Trophoblast cell (in vitro differentiated cells and primary cell): ENCODE results near the gene ADGRG2.

Experiments used
- DNase-seq, 2 donors: peaks; one replicate each; pipeline ENCODE4 v3.0.0-alpha.2; 2016
- H2AFZ ChIP-seq: 2 replicates; pipeline ENCODE4 v1.6.1; 2013; ENCODE audit warnings: low read length, moderate library complexity, mild to moderate bottlenecking; ENCODE audit not compliant: insufficient read depth, poor library complexity
- H2AK5ac ChIP-seq: 2 replicates; pipeline ENCODE4 v1.6.1; 2013; ENCODE audit warnings: mild to moderate bottlenecking, low read length
- H2BK120ac ChIP-seq: 2 replicates; pipeline ENCODE4 v1.6.1; 2013; ENCODE audit warnings: low read length, mild to moderate bottlenecking, moderate library complexity; ENCODE audit not compliant: insufficient read depth, poor library complexity
- H2BK12ac ChIP-seq: 2 replicates; pipeline ENCODE4 v1.6.1; 2013; ENCODE audit warnings: mild to moderate bottlenecking, low read length, moderate library complexity
- H2BK5ac ChIP-seq: 2 replicates; pipeline ENCODE4 v1.6.1; 2013; ENCODE audit warnings: low read length, low read depth, moderate library complexity, mild to moderate bottlenecking; ENCODE audit not compliant: poor library complexity
- H3K14ac ChIP-seq: 2 replicates; pipeline ENCODE4 v1.6.1; 2013; ENCODE audit warnings: mild to moderate bottlenecking, low read length
- H3K18ac ChIP-seq: 2 replicates; pipeline ENCODE4 v1.6.1; 2013; ENCODE audit warnings: mild to moderate bottlenecking, low read length
- H3K23ac ChIP-seq: 2 replicates; pipeline ENCODE4 v1.6.1; 2013; ENCODE audit warnings: low read length
- H3K27ac ChIP-seq: 2 replicates; pipeline ENCODE4 v1.5.1; 2013; ENCODE audit warnings: low read depth, mild to moderate bottlenecking, inconsistent platforms, low read length, moderate library complexity
- H3K27me3 ChIP-seq: 2 replicates; pipeline ENCODE4 v1.6.1; 2013; ENCODE audit warnings: inconsistent platforms, mild to moderate bottlenecking, low read length, moderate library complexity; ENCODE audit not compliant: insufficient read depth
- H3K36me3 ChIP-seq, 2 experiments: 1 replicate in 1 of 2; 2 replicates in 1 of 2; pipeline ENCODE4 v1.6.1; 2013; ENCODE audit warnings: low read length in 2 of 2, mild to moderate bottlenecking in 2 of 2, moderate library complexity in 1 of 2; ENCODE audit not compliant: insufficient read depth in 2 of 2, control insufficient read depth in 1 of 2
- H3K4ac ChIP-seq: 2 replicates; pipeline ENCODE4 v1.6.1; 2013; ENCODE audit warnings: low read depth, mild to moderate bottlenecking, low read length, moderate library complexity
- H3K4me1 ChIP-seq, 2 experiments: 1 replicate in 1 of 2; 2 replicates in 1 of 2; pipeline ENCODE4 v1.6.1; 2013; ENCODE audit warnings: low read length in 2 of 2, mild to moderate bottlenecking in 2 of 2, moderate library complexity in 1 of 2; ENCODE audit not compliant: insufficient read depth in 2 of 2, control insufficient read depth in 1 of 2
- H3K4me2 ChIP-seq: 2 replicates; pipeline ENCODE4 v1.6.1; 2013; ENCODE audit warnings: inconsistent platforms, mild to moderate bottlenecking, low read length, moderate library complexity
- H3K4me3 ChIP-seq: 2 replicates; pipeline ENCODE4 v1.5.1; 2013; ENCODE audit warnings: mild to moderate bottlenecking, low read depth, low read length, inconsistent platforms
- H3K79me1 ChIP-seq: one replicate; pipeline ENCODE4 v1.6.1; 2013; ENCODE audit warnings: low read length
- H3K79me2 ChIP-seq: 2 replicates; pipeline ENCODE4 v1.6.1; 2013; ENCODE audit warnings: low read length, mild to moderate bottlenecking; ENCODE audit not compliant: control insufficient read depth, insufficient read depth, poor library complexity
- H3K9ac ChIP-seq: 2 replicates; pipeline ENCODE4 v1.6.1; 2013; ENCODE audit warnings: mild to moderate bottlenecking, low read length
- H3K9me3 ChIP-seq: 2 replicates; pipeline ENCODE4 v1.6.1; 2013; ENCODE audit warnings: low read depth, mild to moderate bottlenecking, control low read depth, inconsistent platforms, low read length; ENCODE audit not compliant: insufficient read depth
- H4K12ac ChIP-seq: 2 replicates; pipeline ENCODE4 v1.6.1; 2013; ENCODE audit warnings: low read depth, mild to moderate bottlenecking, low read length, moderate library complexity
- H4K8ac ChIP-seq: 2 replicates; pipeline ENCODE4 v1.6.1; 2013; ENCODE audit warnings: low read depth, mild to moderate bottlenecking, low read length, moderate library complexity
- H4K91ac ChIP-seq: one replicate; pipeline ENCODE4 v1.6.1; 2013; ENCODE audit warnings: low read depth, mild to moderate bottlenecking, low read length, moderate library complexity
- WGBS: extraction: QIAGEN DNeasy Blood & Tissue Kit; methylation state at CpG from one replicate; pipeline ENCODE4 v1.1.7; 2013; ENCODE audit warnings: missing lambda C conversion rate; ENCODE audit not compliant: insufficient read length, insufficient coverage; ENCODE audit errors: extremely low coverage; 5-methylcytosine and 5-hydroxymethylcytosine counted together

The ADGRG2 gene

GRCh38 chrX:19152762-19153161 lies 30.5 kb upstream of the ADGRG2 start:
- Histone ChIP-seq H2AK5ac (no peak overlapping the region), H3K4ac (no peak overlapping the region), H3K27me3 (no peaks in the 10 kb centered on the region), H3K4me2 (no peak overlapping the region), H3K23ac (no peak overlapping the region), H3K36me3 (no peaks in the 10 kb centered on the region), H2AFZ (no peak overlapping the region), H4K91ac (no peak overlapping the region), H3K9ac (no peak overlapping the region), H2BK120ac (no peak overlapping the region), H4K8ac (no peak overlapping the region), H3K79me2 (no peaks in the 10 kb centered on the region), H2BK12ac (no peak overlapping the region), H3K18ac (no peak overlapping the region), H3K9me3 (no peaks in the 10 kb centered on the region), H3K14ac (no peak overlapping the region), H4K12ac (no peak overlapping the region), H3K27ac (no peak overlapping the region), H3K4me1 (no peaks in the 10 kb centered on the region), H3K4me3 (no peak overlapping the region), H3K79me1 (no peaks in the 10 kb centered on the region), H2BK5ac (no peak overlapping the region)
- WGBS, result no CpG with 5 or more reads among the region's 2 CpGs
- no peak for DNase-seq

GRCh38 chrX:19137067-19137466 lies 14.8 kb upstream of the ADGRG2 start:
- no CpG with 5 or more reads among the region's 2 CpGs for WGBS
- no peak overlapping the region for H2BK12ac ChIP-seq
- no peak overlapping the region for H3K14ac ChIP-seq
- no peaks in the 10 kb centered on the region for H3K27me3 ChIP-seq
- no peak overlapping the region for H4K8ac ChIP-seq
- H2AK5ac ChIP-seq, result no peak overlapping the region
- no peak overlapping the region for H4K12ac ChIP-seq
- H3K23ac ChIP-seq, result no peak overlapping the region
- H3K4me1 ChIP-seq, result no peaks in the 10 kb centered on the region
- no peak overlapping the region for H2BK5ac ChIP-seq
- no peaks in the 10 kb centered on the region for H3K9me3 ChIP-seq
- H3K36me3 ChIP-seq, result no peaks in the 10 kb centered on the region
- no peak for DNase-seq
- no peak overlapping the region for H3K18ac ChIP-seq
- H4K91ac ChIP-seq, result no peak overlapping the region
- no peak overlapping the region for H2AFZ ChIP-seq
- no peaks in the 10 kb centered on the region for H3K79me2 ChIP-seq
- H3K4me2 ChIP-seq, result no peak overlapping the region
- H3K4ac ChIP-seq, result no peak overlapping the region
- no peak overlapping the region for H3K27ac ChIP-seq
- no peak overlapping the region for H2BK120ac ChIP-seq
- no peaks in the 10 kb centered on the region for H3K79me1 ChIP-seq
- H3K4me3 ChIP-seq, result no peak overlapping the region
- H3K9ac ChIP-seq, result no peak overlapping the region

- Histone ChIP-seq H2BK120ac (no peak overlapping the region), H3K18ac (no peak overlapping the region), H4K91ac (no peak overlapping the region), H2BK5ac (no peak overlapping the region), H2AFZ (no peak overlapping the region), H3K36me3 (no peaks in the 10 kb centered on the region), H3K79me2 (no peaks in the 10 kb centered on the region), H3K14ac (no peak overlapping the region), H3K4me1 (no peaks in the 10 kb centered on the region), H2BK12ac (no peak overlapping the region), H3K9me3 (no peaks in the 10 kb centered on the region), H3K4me3 (no peak overlapping the region), H2AK5ac (no peak overlapping the region), H3K9ac (no peak overlapping the region), H3K27ac (no peak overlapping the region), H3K27me3 (no peaks in the 10 kb centered on the region), H4K8ac (no peak overlapping the region), H3K23ac (no peak overlapping the region), H3K4me2 (no peak overlapping the region), H3K79me1 (no peaks in the 10 kb centered on the region), H4K12ac (no peak overlapping the region), H3K4ac (no peak overlapping the region)
- no peak for DNase-seq
- WGBS, result no CpG with 5 or more reads among the region's 5 CpGs
Observed at GRCh38 chrX:19133784-19134183, 11.5 kb upstream of the ADGRG2 start.

GRCh38 chrX:19133231-19133630 lies 11.0 kb upstream of the ADGRG2 start:
- Histone ChIP-seq H2BK120ac (no peak overlapping the region), H2AK5ac (no peak overlapping the region), H3K4me2 (no peak overlapping the region), H3K4me1 (no peaks in the 10 kb centered on the region), H3K27me3 (no peaks in the 10 kb centered on the region), H3K4me3 (no peak overlapping the region), H3K36me3 (no peaks in the 10 kb centered on the region), H3K9me3 (no peaks in the 10 kb centered on the region), H3K18ac (no peak overlapping the region), H2AFZ (no peak overlapping the region), H3K79me2 (no peaks in the 10 kb centered on the region), H2BK5ac (no peak overlapping the region), H4K12ac (no peak overlapping the region), H3K9ac (no peak overlapping the region), H3K23ac (no peak overlapping the region), H3K14ac (no peak overlapping the region), H3K79me1 (no peaks in the 10 kb centered on the region), H4K91ac (no peak overlapping the region), H3K4ac (no peak overlapping the region), H4K8ac (no peak overlapping the region), H2BK12ac (no peak overlapping the region), H3K27ac (no peak overlapping the region)
- no CpG with 5 or more reads among the region's 2 CpGs for WGBS
- no peak for DNase-seq
